Stimulated activated CD8-positive, alpha-beta memory T cell treated with anti-CD3 and anti-CD28 coated beads, Interleukin-4, amount 100 ng/mL, for 48 hours (primary cell): ENCODE measurements around the gene ARSB.

Source experiments
- DNase-seq: peaks from one replicate; pipeline ENCODE4 v3.0.0-alpha.2; 2020

The ARSB gene

DNA sequence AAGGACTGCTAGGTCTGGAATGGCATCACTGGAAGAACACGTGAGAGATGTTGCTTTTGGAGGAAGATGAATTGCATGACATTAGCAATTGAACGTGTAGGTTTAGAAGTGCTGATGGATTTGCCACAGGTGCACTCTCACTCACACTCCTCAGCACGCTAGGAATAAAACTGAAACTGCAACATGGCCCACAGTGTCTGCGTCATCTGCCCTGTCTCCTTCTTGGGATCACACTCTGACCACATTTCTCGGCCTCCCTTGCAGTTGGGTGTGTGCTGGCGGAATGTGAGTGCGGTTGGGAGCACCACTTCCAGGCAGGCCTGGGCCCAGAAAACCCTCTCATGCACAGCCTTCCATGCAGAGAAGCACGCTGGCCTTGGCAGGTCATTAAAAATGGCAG lies 183.7 kb downstream of the ARSB start:
- DNase-seq = no peak

DNA sequence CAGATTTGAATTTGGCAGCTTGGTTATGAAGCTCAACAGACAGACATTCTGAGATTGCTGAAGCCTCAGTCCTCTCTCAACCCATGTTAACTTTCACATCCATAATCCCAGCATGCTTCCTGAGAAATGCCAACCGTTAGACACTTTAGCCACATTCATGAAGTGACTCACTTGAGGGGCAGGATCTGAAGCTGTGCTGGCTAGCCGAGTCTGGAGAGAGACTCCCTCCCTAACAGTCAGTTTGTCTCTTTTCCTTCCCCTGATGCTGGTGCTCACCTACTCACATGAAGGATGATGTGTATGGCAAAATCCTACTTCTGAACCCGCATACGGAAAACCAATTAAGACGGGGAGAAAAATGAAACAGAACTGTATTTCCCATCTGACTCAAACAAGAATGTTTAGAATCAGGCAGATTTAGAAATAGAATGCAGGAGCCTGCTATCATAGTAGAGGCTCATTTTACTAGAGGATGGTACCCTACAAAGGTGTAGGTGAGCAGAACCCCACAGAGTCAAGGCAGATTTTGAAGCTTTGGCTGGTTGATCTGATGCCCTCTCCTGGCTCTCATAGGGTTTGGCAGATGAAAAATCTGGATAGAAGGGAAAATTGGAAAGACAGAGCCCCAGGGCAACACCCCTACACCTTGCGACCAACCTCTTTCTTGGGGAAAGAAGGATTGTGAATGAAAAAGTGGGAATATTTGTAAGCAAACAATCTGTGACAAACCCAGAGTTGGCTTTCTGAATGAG lies 185.7 kb downstream of the ARSB start:
- DNase-seq = no peak

DNA sequence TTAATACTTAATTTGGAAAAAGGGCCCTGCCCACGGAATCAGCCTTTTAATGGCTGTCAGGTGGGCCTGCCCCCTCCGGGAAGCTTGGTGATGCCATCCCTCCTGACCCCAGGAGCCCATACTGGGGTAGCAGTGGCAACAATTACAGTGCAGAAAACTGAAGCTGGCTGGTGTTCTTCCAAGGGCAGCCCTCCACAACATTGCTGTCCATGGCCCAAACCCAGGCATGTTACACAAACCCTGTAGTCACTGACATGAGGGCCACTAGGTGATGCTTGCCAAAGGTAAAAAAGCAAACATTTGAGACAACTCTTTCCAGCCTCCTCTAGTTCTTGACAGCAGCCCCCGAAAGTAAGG lies 186.5 kb downstream of the ARSB start:
- no peak for DNase-seq

DNA sequence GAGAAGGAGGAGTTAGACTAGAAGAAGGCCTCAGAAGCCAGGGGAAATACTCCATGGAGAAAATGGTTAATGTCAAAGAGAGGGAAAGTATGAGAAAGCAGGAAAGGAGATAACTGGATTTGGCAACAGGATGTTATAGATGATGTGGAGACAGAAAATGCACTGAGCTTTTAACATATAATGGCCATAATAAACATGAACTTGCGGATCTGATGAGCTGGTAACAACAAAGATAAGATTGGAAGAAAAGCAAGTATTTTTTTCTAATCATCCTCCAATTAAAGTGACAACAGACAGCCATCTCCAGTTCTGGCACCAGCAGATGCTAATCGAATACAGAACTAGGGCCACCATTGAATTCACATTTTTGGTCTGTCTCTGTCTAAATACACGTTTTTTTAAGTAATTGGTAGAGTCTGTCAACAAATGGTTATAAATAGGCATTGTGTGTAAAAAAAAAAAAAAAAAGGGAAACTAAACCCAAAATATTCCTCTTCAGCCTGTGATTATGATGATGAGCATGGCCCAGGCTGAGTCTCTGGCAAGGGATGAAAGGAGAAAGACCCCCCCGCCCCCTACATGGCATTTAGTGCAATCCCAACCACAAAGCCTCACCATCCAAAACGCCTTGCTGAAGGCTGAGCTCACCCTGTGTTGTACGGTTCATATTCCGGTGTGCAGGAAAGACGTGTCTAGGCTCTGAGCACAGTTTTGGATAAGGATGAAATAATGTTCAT lies 187.0 kb downstream of the ARSB start:
- no peak for DNase-seq

DNA sequence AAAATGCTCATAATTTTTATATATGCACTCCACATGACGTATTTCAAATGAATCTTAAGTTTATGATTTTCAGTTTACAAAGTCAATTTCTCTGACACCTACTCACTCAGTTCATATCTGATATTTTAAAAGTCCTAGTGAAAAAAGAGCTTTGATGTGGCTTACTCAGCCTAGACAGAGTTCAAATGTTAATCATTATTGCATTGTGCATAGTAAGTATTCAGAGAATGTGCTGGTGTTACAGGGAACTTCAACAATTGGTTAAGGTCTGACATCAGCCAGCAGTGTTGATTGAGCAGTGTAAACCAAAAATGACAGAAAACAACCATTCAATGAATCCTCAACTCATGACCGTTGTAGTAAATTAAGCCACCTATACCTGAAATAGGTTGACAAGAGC lies 189.4 kb downstream of the ARSB start:
- DNase-seq = no peak

DNA sequence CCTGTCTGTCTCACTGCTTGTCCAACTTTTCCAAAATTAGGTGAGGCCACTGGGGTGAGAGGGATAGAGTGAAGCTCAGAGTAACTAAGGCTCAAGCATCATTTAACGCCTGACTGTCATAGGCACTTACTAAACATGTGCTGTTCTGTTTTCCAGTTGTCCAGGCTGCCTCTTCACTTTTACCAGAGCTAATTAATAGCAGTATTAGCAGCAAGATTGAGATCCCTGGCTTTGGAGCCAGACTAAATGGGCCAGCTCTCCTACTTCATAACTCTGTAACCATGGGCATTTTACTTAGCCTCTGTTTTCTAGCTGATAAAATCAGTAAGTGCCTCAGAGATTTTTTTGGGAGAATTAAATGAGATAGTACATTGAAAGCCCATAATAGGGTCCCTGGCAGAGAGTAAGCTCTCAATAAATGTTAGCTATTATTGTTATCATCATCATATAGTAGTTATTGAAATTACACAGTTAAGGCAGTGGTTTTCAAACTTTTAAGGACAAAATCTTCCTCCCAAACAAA lies 190.4 kb downstream of the ARSB start:
- no peak for DNase-seq

DNA sequence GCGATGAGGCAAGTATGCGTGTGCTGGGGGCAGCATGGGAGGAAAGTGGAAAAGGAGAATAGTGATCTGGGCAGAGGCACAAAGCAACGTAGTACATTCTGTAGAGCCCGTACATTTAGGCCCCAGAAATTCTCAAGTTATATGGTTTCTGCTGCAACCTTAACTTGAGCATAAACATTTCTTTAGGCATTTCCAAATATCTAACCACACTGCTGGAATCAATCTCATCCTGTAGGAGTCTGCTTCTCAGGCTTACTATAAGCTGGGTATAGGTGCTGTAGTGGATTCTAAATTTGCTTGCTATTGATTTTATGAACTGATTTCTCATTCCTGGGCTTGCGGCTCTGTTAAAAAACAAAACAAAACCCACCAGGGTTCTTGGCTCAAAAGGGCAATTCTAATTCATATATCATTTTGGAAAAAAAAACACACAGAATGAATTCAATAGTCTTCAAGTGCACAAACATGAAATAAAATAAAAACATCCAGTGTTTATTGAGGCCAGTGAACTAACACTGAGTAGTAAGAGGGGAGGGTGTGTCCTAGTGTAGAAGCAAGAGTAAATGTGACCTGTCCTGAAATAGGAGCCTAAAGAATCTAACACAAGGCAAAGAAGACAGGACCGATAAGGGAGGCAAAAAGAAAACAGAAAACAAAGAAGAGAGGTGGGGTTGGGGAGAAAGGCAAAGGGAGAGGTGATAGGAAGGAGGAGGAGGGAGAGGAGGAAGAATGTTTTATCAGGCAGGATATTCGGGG lies 191.0 kb downstream of the ARSB start:
- DNase-seq = no peak

DNA sequence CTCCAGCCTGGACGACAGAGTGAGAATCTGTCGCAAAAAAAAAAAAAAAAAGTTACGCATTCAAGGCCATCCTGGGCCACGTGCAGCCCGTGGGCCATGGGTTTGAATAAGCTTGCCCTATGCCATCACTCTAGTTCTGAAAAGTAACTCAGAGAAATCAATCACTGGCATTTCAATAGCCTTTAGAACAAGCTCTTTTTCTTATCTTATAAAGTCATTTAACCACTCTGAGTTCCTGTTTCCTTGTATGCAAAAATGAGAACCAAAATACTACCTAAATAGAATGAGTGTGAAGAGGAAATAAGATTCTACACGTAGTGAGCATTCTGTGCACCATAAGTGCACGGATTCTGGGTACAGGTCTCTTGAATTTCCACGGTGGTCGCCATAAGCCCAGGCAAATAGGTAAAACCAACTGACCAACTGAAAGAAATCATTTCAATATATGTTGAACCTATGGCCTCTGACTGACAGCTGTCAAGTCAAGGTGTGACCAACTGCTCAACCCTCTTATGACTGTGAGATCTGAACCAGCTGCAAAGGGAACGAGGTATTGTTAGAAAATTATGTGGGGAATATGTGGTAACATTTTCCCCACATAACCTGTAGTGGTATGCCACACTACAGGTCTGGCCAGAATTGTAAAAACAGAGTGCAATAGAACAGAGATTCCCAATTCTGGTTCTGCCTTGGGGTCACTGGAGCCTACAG lies 192.6 kb downstream of the ARSB start:
- DNase-seq = no peak

DNA sequence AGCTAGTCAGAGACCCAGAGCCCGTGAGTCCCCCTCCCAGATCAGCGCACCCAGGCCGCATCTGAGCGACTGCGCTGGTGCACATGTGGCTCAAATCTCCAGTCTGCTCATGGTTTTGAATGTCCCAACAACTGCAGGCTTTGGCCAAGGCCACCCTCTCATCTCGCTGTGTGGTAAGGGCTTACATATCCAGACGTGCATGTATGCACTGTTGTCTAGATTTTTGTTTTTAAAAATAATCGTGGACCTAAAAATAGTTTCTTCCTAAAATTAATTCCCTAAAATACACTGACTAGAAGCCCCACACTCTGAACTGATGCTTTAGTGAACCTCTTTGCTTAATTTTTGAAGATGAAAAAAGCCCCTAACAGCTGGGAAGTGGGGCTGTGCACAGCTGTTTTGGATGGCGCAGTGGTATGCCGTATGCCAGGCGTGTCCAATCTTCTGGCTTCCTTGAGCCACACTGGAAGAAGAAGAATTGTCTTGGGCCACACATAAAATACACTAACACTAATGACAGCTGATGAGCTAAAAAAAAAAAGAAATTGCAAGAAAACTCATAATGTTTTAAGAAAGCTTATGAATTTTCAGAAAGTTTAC lies 193.5 kb downstream of the ARSB start:
- DNase-seq = no peak

DNA sequence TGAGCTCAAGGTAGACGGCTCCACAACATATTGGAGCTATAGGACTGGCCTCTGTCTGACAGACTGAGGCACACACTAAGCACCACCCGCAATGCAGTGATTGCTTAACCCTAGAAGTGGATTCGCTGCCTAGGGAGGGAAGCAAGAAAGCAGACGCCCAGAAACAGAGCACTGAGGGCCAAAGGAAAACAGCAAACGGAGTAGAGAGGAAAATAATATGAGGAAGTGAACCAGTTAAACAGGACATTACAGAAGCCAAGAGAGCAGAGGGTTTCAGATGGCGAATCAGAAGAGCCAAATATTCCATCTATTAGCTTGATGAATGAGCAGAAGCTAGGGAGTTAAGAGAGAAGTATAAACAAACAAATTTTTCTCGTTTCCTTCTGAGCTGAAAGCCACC lies 197.3 kb downstream of the ARSB start:
- no peak for DNase-seq

DNA sequence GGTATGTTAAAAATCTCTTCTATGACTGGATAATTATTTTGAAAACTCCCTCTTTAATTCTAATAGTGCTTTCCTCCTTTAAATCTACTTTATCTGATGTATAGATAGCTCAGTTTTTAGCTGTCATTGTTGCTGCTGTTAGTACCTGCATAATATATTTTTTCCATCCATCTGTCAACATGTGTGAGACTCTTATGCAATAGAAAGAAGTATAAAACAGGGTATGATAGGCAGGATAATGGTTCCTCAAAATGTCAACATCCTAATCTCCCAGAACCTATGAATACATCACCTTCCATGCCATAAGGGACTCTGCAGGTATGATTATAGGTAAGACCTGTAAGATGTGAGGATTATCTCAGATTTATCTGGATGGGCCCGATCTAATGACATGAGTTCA lies 199.7 kb downstream of the ARSB start:
- no peak for DNase-seq

DNA sequence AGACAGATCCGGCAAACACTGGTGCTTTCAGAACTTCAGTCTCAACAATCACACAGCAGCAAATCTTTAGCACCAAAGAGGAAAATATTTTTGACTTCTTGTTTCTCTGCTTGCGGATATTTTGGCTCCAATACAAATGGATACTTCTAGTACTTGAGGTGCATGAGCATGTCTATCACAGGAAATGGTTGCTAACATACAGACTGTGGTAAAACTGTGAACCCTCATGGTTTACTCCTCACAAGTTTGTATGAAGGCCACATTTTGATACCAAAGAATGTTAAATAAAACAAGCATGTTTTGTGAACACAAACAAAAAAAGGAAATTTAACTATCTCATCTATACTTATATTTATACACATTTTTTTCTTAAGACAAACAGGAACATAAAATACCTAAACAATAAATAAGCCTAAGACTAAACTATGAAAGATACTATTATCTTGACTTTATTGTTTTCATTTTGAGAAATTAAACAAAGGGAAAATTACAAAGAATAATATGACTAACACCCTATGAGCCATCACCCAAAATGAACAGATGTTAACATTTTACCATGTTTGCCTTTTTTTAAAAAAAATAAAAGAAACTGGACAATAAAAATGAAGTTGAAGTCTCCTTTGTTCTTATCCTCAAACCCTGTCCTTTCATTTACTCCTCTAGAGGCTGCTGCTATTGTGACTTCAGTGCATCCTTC lies 201.5 kb downstream of the ARSB start:
- no peak for DNase-seq

DNA sequence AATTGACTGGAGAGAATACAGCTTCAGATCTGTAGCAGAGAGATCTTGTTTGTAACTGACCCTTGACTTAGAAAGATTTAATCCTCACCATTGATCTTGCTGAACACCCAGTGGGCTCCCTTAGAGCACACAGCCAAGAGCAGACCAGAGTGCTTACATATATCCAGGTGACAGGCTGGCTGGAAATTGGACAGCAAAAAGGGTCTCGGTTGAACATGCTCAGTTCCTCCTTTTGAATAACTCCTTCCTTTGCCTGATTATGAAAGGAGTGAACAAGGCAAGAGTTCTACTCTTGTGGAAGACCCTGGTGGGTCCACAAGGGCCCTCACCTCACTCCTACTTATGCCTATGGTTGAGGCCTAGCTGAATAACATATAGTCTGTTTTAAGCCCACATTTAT lies 202.4 kb downstream of the ARSB start:
- no peak for DNase-seq

DNA sequence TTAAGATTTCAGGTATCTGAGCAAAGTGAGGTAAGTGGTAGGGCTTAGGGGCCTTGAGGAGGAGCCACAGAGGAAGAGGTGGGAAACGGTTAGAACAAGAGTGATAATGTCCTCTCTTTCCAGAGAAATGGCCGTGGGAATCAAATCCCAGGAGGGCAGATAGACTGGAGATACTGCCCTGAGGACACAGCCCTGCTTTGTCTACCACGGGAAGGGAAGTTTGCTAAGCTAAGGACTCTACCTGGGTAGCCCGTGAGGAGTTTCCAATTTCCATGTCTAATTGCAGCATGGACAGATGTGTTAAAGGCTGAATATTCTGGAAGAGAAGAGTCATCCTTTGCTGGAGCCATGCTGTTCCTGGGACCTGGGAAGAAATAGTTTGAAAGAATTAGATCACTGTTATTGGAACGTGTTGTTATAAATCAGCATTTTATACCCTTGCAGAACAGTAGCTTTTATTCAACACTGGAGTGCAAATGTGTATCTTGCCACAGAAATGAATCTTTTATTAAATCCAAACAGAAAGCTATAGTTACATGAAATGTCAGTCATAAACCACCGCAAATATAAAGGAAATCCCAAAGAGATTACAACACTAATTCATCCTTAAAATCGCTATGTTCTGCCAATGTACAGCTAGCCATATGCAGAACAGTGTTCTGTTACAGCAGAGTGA lies 203.4 kb downstream of the ARSB start:
- DNase-seq = no peak

DNA sequence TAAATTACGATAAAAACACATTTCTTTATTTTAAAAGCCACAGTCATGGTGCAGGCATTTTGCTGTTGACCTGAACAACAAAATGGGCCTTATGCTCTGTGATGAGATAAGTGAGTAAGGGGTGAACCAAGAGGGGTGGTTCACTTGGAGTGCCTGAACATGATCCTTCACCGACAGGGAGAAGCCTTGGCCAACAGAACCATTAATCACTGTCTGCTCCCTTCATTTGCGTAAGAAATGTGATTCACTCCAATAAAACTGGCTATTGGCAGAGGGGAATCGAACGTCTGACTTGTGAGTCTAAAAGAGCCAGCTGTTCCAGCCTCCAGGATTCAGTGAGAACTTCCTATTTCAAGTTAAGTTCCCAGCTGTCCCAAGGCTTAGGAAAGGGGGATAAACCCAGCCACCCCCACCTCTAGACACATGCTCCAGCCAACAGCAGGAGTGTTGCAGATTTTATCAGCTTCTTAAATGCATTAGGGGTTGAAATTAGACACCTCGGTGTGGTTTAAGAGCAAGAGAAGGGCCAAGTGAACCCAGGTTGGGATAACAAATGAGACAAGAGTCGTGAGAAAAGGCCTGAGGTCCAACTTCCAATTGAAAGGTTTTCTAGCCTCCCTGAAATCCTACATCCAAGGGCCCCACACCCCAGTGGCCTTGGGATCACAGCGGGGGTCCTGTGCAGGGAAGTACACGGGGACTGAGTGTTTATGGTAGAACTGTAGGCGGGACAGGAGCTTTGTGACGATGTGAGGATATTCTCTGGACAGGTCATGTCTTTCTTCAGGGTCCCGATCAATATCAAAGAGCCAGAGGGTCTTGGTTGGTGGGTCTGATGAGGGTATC lies 205.1 kb downstream of the ARSB start:
- no peak for DNase-seq

DNA sequence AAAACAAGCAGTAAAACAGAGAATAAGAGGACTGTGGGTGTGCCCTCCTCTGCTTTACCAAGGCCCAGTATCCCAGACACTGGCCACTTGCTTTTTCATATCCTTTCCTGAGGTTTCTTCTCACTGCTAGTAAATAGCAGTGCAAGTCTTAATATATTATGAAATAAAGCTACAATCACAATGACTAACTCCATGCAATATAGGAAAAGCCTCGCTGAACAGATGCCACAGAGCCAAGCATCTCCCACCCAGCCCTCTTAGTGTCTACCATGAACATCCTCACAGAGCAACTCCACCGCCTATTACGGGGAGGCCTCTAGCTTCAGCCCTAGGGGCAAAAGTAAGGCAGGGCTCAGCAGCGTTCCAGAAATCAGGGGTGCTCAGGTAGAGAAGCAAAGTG lies 205.8 kb downstream of the ARSB start:
- no peak for DNase-seq

DNA sequence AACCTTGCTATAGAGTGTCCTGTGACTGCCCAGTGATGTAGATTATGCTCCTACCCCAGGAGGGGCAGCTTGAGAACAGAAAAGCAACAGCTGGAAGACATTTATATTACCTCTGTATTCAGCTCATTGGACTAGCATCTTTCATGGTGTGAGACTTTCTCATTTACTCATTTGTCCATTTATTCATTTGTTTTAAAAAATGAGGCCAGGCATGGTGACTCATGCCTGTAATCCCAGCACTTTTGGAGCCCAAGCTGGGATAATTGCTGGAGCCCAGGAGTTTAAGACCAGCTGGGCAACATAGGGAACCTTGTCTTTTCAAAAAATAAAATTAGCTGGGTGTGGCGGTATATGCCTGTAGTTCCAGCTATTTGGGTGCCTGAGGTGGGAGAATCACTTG lies 206.6 kb downstream of the ARSB start:
- no peak for DNase-seq

DNA sequence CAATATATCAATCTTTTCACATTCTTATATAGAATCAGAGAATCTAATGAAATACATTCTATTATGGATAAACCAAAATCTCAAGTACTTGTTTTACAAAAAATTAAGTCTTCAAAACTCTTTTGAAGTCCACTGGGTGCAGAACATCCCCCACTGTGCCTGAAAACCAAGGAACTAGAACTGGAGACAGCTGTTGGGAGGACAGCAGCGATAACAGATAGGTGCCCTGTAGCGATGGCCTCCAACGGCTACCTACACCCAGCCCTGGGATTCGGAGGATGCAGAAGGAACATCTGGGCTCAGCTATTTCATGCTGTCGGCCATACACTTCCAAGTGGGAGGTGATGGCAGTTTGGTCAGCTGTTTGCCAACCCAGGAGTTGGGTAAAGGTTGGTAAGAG lies 207.2 kb downstream of the ARSB start:
- DNase-seq = no peak

DNA sequence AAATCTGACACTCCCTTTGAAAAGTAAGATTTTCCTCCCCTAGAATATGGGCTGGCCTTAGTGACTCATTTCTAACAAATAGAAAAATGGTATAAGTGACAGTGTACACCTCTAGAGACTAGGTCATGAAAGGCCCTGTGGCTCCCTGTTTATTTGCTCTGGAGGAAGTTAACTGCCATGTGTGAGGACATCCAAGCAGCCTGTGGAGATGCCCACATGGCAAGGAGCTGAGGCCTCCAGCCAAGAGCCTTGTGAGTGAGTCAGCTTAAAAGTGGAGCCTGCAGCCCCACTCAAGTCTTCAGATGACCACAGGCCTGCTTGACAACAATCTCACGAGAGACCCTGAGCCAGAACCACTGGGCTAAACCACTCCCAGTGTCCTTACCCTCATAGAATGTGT lies 208.5 kb downstream of the ARSB start:
- DNase-seq = no peak

DNA sequence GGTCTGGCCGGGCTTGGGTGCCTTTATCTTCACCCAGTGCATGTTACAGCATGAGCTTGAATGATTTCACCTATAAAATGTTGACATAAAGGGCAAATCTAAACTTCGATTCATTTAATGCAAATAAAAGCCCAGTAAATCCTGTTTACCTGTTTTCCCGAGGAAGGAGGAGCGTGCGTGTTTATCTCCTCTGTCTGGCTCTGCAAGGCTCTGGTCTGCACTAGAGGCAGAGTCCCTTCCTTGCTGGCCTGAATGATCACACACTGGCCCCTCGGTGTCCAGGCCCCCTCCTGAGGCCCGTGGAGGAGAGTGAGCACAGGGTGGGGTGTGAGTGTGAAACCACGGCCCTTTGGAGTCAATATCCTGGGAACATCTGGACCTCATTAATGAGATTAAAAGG lies 211.5 kb downstream of the ARSB start:
- DNase-seq = no peak
